Activated CD8-positive, alpha-beta memory T cell treated with anti-CD3 and anti-CD28 coated beads for 1 hour (primary cell): Measurements from ENCODE around the gene ATP4B.

Source experiments
- DNase-seq, 2 donors: peaks; one replicate each; pipeline ENCODE4 v3.0.0-alpha.2; 2020; ENCODE audit warnings: low read depth in 1 of 2; ENCODE audit errors: extremely low read depth in 1 of 2

The ATP4B gene

GRCh38 chr13:113656831-113657671 lies 947 bp downstream of the ATP4B start:
- no peak for DNase-seq

DNA sequence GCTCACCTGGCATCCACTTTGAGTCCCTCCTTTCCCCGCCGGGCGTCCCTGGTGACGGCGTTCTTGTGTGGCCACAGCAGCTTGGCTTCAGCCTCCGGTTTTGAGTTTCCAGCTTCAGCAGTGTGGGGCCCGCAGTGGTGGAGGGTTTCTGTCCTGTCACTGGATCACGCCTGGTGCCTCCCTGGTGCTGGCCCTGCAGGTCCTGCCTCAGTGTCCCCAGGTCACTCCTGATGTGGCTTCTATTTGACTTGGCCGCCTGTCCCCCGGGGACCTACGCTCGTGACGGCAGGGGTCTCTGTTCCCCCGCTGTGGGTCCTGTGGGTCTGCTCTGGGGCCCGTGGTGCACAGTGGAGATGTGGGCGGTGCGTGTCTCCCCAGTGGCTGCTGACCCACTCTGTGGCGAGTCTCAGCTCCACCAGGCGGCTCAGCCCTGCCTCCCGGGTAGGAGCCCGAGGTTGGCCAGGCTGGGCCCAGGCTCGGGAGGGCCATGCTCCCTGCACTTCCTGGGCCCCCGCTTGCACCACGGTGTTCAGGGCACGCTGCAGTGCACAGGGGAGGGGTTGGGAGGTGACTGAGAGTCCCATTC lies 1.9 kb downstream of the ATP4B start:
- DNase-seq, result no peak

GRCh38 chr13:113655346-113656002 lies 2.5 kb downstream of the ATP4B start:
- DNase-seq, result no peak

- no peak for DNase-seq
Observed at GRCh38 chr13:113654591-113655345, 3.2 kb downstream of the ATP4B start.

- no peak for DNase-seq
Observed at GRCh38 chr13:113654175-113654560, 3.8 kb downstream of the ATP4B start.

- DNase-seq, result no peak
Observed at GRCh38 chr13:113653264-113654174, 4.5 kb downstream of the ATP4B start.

DNA sequence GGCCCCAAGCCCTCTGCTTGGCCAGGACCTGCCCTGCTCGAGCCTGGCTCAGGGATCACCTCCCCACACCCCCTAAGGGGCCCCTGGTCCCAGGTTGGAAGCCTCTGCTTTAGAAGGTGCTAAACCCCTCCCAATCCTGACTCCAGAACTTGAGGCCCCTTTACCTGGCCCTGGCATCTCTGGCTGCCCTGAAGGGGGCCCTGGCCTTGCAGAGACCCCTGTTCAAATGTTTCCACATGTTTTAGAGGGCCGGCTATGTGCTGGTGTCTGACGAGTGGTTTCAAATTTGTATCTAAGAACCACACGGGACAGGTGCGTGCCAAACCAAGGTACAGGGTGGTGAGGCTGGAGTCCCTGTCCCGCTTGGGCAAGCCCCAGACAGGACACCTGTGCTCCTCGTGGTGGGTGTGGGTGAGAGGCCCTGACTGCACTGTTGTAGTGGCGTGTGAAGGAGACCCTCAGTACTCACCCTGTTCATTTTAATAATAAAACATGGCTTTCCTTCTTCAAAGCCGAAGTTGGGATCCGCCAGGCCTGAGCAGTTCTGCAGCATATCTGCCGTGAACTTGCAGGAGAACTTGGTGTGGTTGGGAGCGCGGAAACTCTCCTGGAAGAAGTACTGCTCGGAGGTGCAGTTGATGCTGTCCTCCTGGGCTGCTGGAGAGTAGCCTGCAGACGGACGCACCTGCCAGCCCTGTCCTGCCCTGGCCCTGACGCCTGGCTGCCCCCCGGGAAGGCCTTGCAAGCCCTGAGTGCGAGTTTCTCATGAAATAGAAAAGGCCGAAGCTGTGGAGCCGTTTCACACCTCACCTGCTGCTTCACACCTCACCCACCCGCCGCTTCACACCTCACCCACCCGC lies 5.4 kb downstream of the ATP4B start:
- no peak for DNase-seq

DNA sequence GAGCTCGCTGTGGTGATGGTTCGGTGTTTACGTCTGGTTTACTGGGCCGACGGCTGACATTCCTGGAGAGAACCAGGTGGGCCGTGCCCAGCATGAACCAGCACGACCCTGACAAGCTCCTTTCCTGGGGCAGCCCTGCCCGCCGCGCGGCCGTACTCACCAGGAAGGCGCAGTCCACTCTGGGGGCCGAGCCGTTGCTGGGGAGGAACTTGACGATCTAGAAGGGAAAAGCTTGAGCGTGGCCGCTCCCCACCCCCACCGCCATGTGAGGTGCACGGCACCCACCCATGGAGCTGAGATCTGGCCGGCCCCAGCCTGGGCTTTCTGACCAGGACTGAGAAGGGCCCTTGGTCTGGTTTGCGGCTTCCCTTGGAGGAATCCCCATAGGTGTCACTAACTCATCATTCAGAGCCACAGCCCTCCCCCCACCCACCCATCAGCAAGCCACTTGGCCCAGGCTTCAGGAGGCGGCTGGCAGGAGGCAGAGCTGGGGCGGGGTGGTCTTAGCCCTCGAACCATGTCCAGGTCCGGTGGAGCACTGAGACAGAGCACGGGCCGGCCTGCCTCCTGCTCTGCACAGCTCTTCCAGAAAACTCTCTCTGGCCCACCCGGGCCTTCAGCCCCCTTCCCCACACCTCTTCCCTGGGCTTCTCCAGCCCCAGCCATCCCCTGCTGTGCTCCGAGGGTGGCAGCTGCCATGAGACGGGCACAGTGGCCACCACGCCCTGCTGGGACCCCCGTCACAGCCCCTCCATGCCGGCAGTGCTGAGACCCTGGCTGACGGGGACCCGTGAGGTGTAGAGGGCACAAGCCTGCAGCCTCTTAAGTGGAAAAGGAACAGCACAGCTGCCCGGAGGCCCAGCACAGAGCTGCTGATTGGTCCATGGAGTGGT lies 6.2 kb downstream of the ATP4B start:
- no peak for DNase-seq

GRCh38 chr13:113650731-113651148 lies 7.3 kb downstream of the ATP4B start:
- no peak for DNase-seq

- DNase-seq, result no peak
Observed at GRCh38 chr13:113650275-113650674, 7.7 kb downstream of the ATP4B start.

GRCh38 chr13:113649212-113649611 lies 8.8 kb downstream of the ATP4B start:
- no peak for DNase-seq

DNA sequence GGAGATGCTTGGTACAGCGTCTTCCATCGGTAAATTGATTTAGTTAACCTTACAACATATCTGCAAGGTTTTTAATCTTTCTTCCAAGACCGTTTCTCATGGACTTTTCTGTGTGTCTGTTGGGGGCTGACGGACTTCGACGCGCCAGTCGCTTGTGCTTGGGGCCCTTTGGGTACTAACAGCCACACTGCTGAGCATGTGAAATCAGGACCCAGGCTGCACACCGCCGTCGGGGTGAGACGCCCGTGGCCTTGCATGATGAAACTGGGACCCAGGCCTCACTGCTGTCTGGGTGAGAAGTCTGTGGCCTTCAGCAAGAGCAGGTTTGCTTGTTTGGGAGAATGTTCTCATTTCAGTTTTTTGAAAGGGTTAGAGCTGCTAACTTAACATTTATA lies 9.8 kb downstream of the ATP4B start:
- DNase-seq, result no peak

DNA sequence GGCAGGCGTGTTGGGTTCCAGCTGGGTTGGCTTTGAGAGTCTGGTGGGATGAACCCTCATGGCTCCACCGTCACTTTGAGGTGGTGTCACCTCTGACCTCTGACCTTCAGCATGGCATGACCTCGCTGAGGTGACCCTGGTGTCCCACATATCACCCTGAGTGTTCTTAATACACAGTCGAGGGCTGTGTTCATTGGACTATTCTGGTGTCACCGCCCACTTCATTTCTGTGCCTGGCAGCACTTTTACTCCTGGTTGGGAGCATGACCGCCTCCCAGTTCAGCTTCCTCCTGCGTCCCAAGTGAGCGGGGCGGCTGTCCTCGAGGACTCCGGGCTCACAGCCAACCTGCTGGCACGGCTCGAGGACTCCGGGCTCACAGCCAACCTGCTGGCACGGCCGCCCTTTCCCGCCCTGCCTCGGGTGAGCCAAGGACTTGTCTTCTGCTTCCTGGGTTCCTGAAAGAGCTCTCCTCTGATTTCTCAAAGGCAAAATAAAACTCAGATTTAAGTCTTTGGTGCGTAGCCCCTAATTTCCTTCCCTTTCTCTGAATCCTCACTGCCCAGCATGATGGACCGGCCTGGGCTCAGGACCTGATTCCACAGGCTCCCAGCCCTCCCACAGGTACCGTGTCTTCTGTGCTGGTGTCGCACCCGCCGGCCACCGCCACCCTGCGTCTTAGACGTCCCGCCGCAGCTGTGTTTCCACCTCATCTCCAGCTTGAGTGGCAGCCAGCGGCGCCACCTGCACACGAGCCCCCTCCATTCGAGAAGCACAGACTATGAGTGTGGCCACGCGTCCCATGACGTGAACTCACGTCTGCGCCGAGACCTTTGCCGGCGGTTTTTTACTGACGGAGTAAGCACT lies 10.4 kb downstream of the ATP4B start:
- DNase-seq, result no peak

GRCh38 chr13:113646921-113647340 lies 11.1 kb downstream of the ATP4B start:
- DNase-seq, result no peak

DNA sequence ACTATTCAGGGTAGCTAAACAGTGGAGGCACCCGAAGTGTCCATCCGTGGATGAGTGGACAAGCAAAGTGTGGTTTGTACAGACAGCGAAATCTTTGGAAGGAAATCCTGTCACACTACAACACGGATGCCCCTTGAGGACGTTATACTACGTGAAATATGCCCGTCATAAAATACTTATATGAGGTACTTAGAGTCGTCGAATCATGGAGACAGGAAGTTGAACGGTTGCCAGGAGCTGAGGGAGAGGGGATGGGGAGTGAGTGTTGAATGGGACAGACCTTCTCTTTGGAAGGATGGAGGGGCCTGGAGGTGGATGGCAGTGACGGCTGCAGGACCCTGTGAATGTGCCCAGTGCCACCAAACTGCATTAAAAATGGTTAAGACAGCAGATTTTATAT lies 11.6 kb downstream of the ATP4B start:
- no peak for DNase-seq

DNA sequence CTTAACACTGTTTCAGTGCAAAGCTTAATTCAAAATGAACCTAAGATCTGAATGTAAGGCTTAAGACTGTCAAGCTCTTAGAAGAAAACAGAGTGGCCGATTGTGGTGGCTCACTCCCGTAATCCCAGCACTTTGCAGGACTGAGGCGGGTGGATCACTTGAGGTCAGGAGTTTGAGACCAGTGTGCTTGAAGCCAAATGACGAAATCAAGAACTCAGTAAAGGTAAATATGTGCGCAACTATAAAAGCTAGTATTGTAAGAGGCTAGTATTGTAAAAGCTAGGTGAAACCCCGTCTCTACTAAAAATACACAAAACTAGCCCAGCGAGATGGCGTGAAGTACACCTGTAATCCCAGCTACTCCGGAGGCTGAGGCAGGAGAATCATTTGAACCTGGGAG lies 12.7 kb downstream of the ATP4B start:
- DNase-seq, result no peak

DNA sequence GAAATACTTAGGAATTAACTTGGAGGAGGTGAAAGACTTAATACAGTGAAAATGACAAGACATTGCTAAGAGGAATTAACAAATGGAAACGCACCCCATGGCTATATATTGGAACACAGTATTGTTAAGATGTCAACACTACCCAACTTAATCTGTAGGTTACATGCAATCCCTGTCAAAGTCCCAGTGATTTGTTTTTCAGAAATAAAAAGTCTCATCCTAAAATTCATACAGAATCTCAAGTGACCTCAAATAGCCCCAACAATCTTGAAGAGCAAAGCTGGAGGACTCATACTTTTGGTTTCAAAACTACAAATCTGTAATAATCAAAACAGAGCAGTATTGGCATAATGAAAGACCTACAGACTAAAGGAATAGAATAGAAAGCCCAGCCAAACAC lies 13.2 kb downstream of the ATP4B start:
- no peak for DNase-seq
